Fibroblast of lung (primary cell): Measurements from ENCODE around the gene CFAP298. TPM values are rescaled to one million over a fixed set of nuclear protein-coding genes. Genes with fewer than 3 reads are reported as not detected.
A peak's percentile ranks its signal among the peaks of the same experiment; 100 is the strongest.

Experiments used
- DNase-seq, 2 donors: peaks; one replicate each; pipeline versions ENCODE4 v3.0.0 to v3.0.0-alpha.2; 2010; ENCODE audit warnings: low read depth in 2 of 2
- H2AFZ ChIP-seq: 2 replicates; pipeline ENCODE4 v1.5.1; 2012; ENCODE audit warnings: low read length, control low read depth, inconsistent platforms
- H3K27ac ChIP-seq: 2 replicates; pipeline ENCODE4 v1.5.1; 2011; ENCODE audit warnings: low read length, control low read depth; ENCODE audit not compliant: insufficient read depth
- H3K27me3 ChIP-seq: 2 replicates; pipeline ENCODE4 v1.5.1; 2011; ENCODE audit warnings: mild to moderate bottlenecking, low read length; ENCODE audit not compliant: control insufficient read depth, insufficient read depth
- H3K36me3 ChIP-seq: 2 replicates; pipeline ENCODE4 v1.5.1; 2011; ENCODE audit warnings: low read length; ENCODE audit not compliant: control insufficient read depth, insufficient read depth
- H3K4me1 ChIP-seq: 2 replicates; pipeline ENCODE4 v1.5.1; 2011; ENCODE audit warnings: low read length; ENCODE audit not compliant: control insufficient read depth, insufficient read depth; ENCODE audit errors: extremely low read depth
- H3K4me2 ChIP-seq: 2 replicates; pipeline ENCODE4 v1.5.1; 2011; ENCODE audit warnings: low read length, control low read depth; ENCODE audit not compliant: insufficient read depth; ENCODE audit errors: extremely low read depth
- H3K4me3 ChIP-seq, 4 experiments: fragments of 200-600 bp in 1 of 4; sonication (generic) in 1 of 4; replicated peaks in 1 of 4; 2 replicates each; pipeline ENCODE4 v1.5.1; 2011 to 2016; ENCODE audit warnings: low read length in 4 of 4, low read depth in 3 of 4, mild to moderate bottlenecking in 3 of 4, control low read depth in 2 of 4, inconsistent platforms in 1 of 4, mixed read lengths in 1 of 4; ENCODE audit not compliant: insufficient read depth in 1 of 4; ENCODE audit errors: control extremely low read depth in 1 of 4
- H3K79me2 ChIP-seq: 2 replicates; pipeline ENCODE4 v1.5.1; 2012; ENCODE audit warnings: mild to moderate bottlenecking, low read length, inconsistent platforms; ENCODE audit not compliant: control insufficient read depth, insufficient read depth
- H3K9ac ChIP-seq: 2 replicates; pipeline ENCODE4 v1.5.1; 2011; ENCODE audit warnings: mild to moderate bottlenecking, low read length, control low read depth; ENCODE audit not compliant: insufficient read depth
- H3K9me3 ChIP-seq: 2 replicates; pipeline ENCODE4 v1.5.1; 2012; ENCODE audit warnings: low read depth, low read length; ENCODE audit not compliant: control insufficient read depth, insufficient read depth
- H4K20me1 ChIP-seq: 2 replicates; pipeline ENCODE4 v1.5.1; 2011; ENCODE audit warnings: low read length; ENCODE audit not compliant: control insufficient read depth, insufficient read depth; ENCODE audit errors: extremely low read depth
- CTCF ChIP-seq, 2 donors: IDR thresholded peaks in 1 of 2; conservative IDR thresholded peaks in 1 of 2; 1 replicate in 1 of 2; 2 replicates in 1 of 2; pipeline ENCODE4 v1.5.1; 2011 to 2012; ENCODE audit warnings: low read length in 2 of 2, control low read depth in 1 of 2, inconsistent platforms in 1 of 2, low read depth in 1 of 2, mild to moderate bottlenecking in 1 of 2
- EZH2 ChIP-seq: IDR thresholded peaks from 2 replicates; pipeline ENCODE4 v1.5.1; 2012; ENCODE audit warnings: low read length, control low read depth, mild to moderate bottlenecking; ENCODE audit errors: missing control alignments
- polyA plus RNA-seq, 2 donors: library from polyadenylated mRNA; depleted of rRNA in 1 of 2; stranded (reverse) in 1 of 2; unstranded in 1 of 2; fragments of >200 nt; gene quantifications; 2 replicates each; pipeline ENCODE4 v1.2.1, GENCODE V29; 2011 to 2012; ENCODE audit warnings: missing spikeins in 1 of 2
- total RNA-seq: library from RNA; depleted of rRNA; stranded (reverse); fragments of >200 nt; gene quantifications from 2 replicates; pipeline ENCODE4 v1.2.1, GENCODE V29; 2014

Gene CFAP298
- total and polyA plus RNA-seq, 2 donors (not counting 1 experiment from before 2014, with no cell fraction given), result 18.7 to 20.9 TPM

GRCh38 chr21:32569261-32570230, 42.6 kb downstream of the CFAP298 start:
- DNase-seq, result peak; percentile 80 to 82
- H4K20me1 ChIP-seq, result no peaks in the 10 kb centered on the region
- peak overlapping the region; percentile 99 for H2AFZ ChIP-seq
- peaks cover 6% of the 10 kb centered on the region for H3K27me3 ChIP-seq
- TF ChIP-seq EZH2, result no peak
- TF ChIP-seq CTCF (conservative IDR thresholded peaks at IDR 0.05 in 1 of 2, IDR thresholded peaks at IDR 0.05 in 1 of 2; ENCODE audit: low read depth in 1 of 2, low read length in 2 of 2), result peak; percentile 85 to 87
- H3K9me3 ChIP-seq, result no peaks in the 10 kb centered on the region
- peak overlapping the region; percentile 98 for H3K4me2 ChIP-seq
- peak overlapping the region; percentile 66 for H3K27ac ChIP-seq
- H3K79me2 ChIP-seq, result no peaks in the 10 kb centered on the region
- no peaks in the 10 kb centered on the region for H3K36me3 ChIP-seq
- peaks cover 5% of the 10 kb centered on the region for H3K4me1 ChIP-seq
- H3K4me3 ChIP-seq, result peak overlapping the region; percentile 70 to 77 (median 71)
- H3K9ac ChIP-seq, result peak overlapping the region; percentile 62

GRCh38 chr21:32567626-32568025, 44.6 kb downstream of the CFAP298 start:
- Histone ChIP-seq H3K36me3 (no peaks in the 10 kb centered on the region), H4K20me1 (no peaks in the 10 kb centered on the region), H3K27ac (no peak overlapping the region), H3K27me3 (no peaks in the 10 kb centered on the region), H3K4me3 (no peak overlapping the region), H3K4me2 (no peak overlapping the region), H3K4me1 (peaks cover 5% of the 10 kb centered on the region), H3K9ac (no peak overlapping the region), H3K9me3 (no peaks in the 10 kb centered on the region), H3K79me2 (no peaks in the 10 kb centered on the region), H2AFZ (no peak overlapping the region)
- no peak for TF ChIP-seq EZH2
- no peak for TF ChIP-seq CTCF (conservative IDR thresholded peaks at IDR 0.05 in 1 of 2, IDR thresholded peaks at IDR 0.05 in 1 of 2; ENCODE audit: low read depth in 1 of 2, low read length in 2 of 2)
- DNase-seq, result no peak

- Histone ChIP-seq H3K27ac (no peak overlapping the region), H3K79me2 (no peaks in the 10 kb centered on the region)
- TF ChIP-seq CTCF (conservative IDR thresholded peaks at IDR 0.05 in 1 of 2, IDR thresholded peaks at IDR 0.05 in 1 of 2; ENCODE audit: low read depth in 1 of 2, low read length in 2 of 2) (no peak), EZH2 (no peak)
Observed at GRCh38 chr21:32566741-32567389, 45.3 kb downstream of the CFAP298 start.

More at GRCh38 chr21:32566741-32567389, 45.3 kb downstream of the CFAP298 start:
- Histone ChIP-seq H2AFZ (no peak overlapping the region), H3K4me1 (peaks cover 5% of the 10 kb centered on the region), H4K20me1 (no peaks in the 10 kb centered on the region), H3K36me3 (no peaks in the 10 kb centered on the region), H3K9ac (no peak overlapping the region), H3K4me2 (no peak overlapping the region), H3K4me3 (no peak overlapping the region), H3K9me3 (no peaks in the 10 kb centered on the region), H3K27me3 (no peaks in the 10 kb centered on the region)
- no peak for DNase-seq
